CD4-positive, alpha-beta T cell (primary cell): ENCODE results near the gene RBMX2. TPM values are rescaled to one million over a fixed set of nuclear protein-coding genes. Genes with fewer than 3 reads are reported as not detected.
"Not testable (repeated sequence)": the region's sequence is repeated elsewhere in the genome, so short reads cannot be mapped to it uniquely, and the experiment has no call there.

Source experiments
- ATAC-seq: fragments of 200-7000 bp; cut with Tn5 transposase; one replicate; pipeline ENCODE4 v1.10.0; 2022; ENCODE audit warnings: mild to moderate bottlenecking; ENCODE audit not compliant: poor library complexity
- CTCF ChIA-PET: fragments of 350-600 bp; sonication (Branson Sonifier 250); formaldehyde crosslinking; loops from one replicate; lab custom pipeline; 2021; ENCODE audit warnings: antibody characterized with exemption, inconsistent platforms; lab: Charles Lee
- POLR2A ChIA-PET: fragments of 350-600 bp; sonication (Branson Sonifier 250); formaldehyde crosslinking; loops from one replicate; lab custom pipeline; 2021; ENCODE audit warnings: antibody characterized with exemption, inconsistent platforms; lab: Charles Lee
- DNase-seq, 14 experiments: peaks; one replicate each; pipeline ENCODE4 v3.0.0-alpha.2; 2013 to 2020; ENCODE audit warnings: mixed read lengths in 2 of 14
- H3K27ac ChIP-seq, 2 donors: one replicate each; pipeline versions ENCODE4 v1.5.1 to v1.7.0; 2013; ENCODE audit warnings: low read length in 2 of 2, low read depth in 1 of 2, mild to moderate bottlenecking in 1 of 2
- H3K27me3 ChIP-seq, 2 experiments: 1 replicate in 1 of 2; 2 replicates in 1 of 2; pipeline versions ENCODE4 v1.6.1 to v1.7.0; 2013; ENCODE audit warnings: low read length in 2 of 2, control low read depth in 1 of 2, mild to moderate bottlenecking in 1 of 2, moderate library complexity in 1 of 2; ENCODE audit not compliant: insufficient read depth in 2 of 2, control insufficient read depth in 1 of 2
- H3K36me3 ChIP-seq: one replicate; pipeline ENCODE4 v1.6.1; 2013; ENCODE audit warnings: low read length, control low read depth; ENCODE audit not compliant: insufficient read depth
- H3K4me1 ChIP-seq: one replicate; pipeline ENCODE4 v1.6.1; 2013; ENCODE audit warnings: low read length, control low read depth; ENCODE audit not compliant: insufficient read depth
- H3K4me3 ChIP-seq: one replicate; pipeline ENCODE4 v1.5.1; 2013; ENCODE audit warnings: mild to moderate bottlenecking, low read length, moderate library complexity
- H3K9me3 ChIP-seq, 2 experiments: 1 replicate in 1 of 2; 2 replicates in 1 of 2; pipeline versions ENCODE4 v1.6.1 to v1.7.0; 2013; ENCODE audit warnings: low read length in 2 of 2, mild to moderate bottlenecking in 2 of 2, control low read depth in 1 of 2, moderate library complexity in 1 of 2; ENCODE audit not compliant: control insufficient read depth in 1 of 2, insufficient read depth in 1 of 2
- H3K27ac Mint-ChIP-seq: one replicate; pipeline ENCODE4 v1.8.0; 2020; ENCODE audit warnings: mixed read lengths
- H3K27me3 Mint-ChIP-seq: one replicate; pipeline ENCODE4 v1.8.0; 2021; ENCODE audit warnings: mixed read lengths
- H3K36me3 Mint-ChIP-seq: one replicate; pipeline ENCODE4 v1.8.0; 2021; ENCODE audit warnings: low read depth, mixed read lengths
- H3K4me1 Mint-ChIP-seq: one replicate; pipeline ENCODE4 v1.8.0; 2021; ENCODE audit warnings: low read depth, mixed read lengths
- H3K4me3 Mint-ChIP-seq: one replicate; pipeline ENCODE4 v1.8.0; 2020; ENCODE audit warnings: mild to moderate bottlenecking, mixed read lengths
- H3K9me3 Mint-ChIP-seq: one replicate; pipeline ENCODE4 v1.8.0; 2020; ENCODE audit warnings: mixed read lengths
- intact Hi-C, 2 experiments: fragments of 100-400 bp; cut with DNase I in 1 of 2; cut with micrococcal nuclease in 1 of 2; formaldehyde crosslinking; loops; one replicate each; pipeline versions ENCODE4 v1.15.1 to v1.9.0; 2023 to 2025; cut with DNase I, micrococcal nuclease
- total RNA-seq, 174 experiments: library from RNA in 2 of 174; stranded (reverse) in 2 of 174; gene quantifications; one replicate each; pipeline ENCODE4 v1.2.3 and lab custom pipeline; 2021 to 2026
- TF ChIP-seq, protein P1 (sequence below): fragments of 200-600 bp; IDR thresholded peaks from one replicate; pipeline ENCODE4 v1.8.0; 2022; ENCODE audit warnings: antibody characterized with exemption, mild to moderate bottlenecking

RBMX2 gene
- total RNA-seq, 2 experiments from 2014 or later = 20.5 to 21.5 TPM

DNA sequence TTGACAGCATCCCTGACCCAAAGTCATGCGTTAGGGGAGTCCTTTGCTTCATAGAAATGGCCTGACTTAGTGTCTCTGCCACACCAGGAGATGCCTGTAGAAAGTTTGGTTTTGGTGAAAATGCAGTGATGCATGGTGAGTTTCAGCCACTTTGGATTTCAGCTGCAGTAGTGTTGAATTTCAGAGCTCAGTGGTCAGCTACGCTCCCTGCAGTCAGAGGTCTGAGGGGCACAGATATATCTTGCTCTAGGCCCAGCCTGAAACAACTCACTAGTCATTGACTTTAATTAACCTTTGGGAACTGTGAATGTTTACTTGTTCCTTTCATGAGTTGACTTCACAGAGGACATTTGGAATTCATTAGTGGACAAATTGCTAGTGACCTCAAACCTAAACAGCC, 17.5 kb downstream of the RBMX2 start:
- ChIA-PET CTCF (no interaction called here), POLR2A (no interaction called here)
- Histone ChIP-seq H3K4me3 (no peak overlapping the region), H3K9me3 (no peaks in the 10 kb centered on the region), H3K4me1 (no peaks in the 10 kb centered on the region), H3K27me3 (no peaks in the 10 kb centered on the region), H3K27ac (no peak overlapping the region), H3K36me3 (peaks cover 2% of the 10 kb centered on the region)
- DNase-seq = no peak
- no peaks in the 10 kb centered on the region for H3K9me3 Mint-ChIP-seq
- no peak for ATAC-seq
- intact Hi-C loops = no loop called here
- no peaks in the 10 kb centered on the region for H3K27me3 Mint-ChIP-seq
- no peak overlapping the region for H3K4me3 Mint-ChIP-seq
- H3K4me1 Mint-ChIP-seq = no peaks in the 10 kb centered on the region
- TF ChIP-seq, protein P1, sequence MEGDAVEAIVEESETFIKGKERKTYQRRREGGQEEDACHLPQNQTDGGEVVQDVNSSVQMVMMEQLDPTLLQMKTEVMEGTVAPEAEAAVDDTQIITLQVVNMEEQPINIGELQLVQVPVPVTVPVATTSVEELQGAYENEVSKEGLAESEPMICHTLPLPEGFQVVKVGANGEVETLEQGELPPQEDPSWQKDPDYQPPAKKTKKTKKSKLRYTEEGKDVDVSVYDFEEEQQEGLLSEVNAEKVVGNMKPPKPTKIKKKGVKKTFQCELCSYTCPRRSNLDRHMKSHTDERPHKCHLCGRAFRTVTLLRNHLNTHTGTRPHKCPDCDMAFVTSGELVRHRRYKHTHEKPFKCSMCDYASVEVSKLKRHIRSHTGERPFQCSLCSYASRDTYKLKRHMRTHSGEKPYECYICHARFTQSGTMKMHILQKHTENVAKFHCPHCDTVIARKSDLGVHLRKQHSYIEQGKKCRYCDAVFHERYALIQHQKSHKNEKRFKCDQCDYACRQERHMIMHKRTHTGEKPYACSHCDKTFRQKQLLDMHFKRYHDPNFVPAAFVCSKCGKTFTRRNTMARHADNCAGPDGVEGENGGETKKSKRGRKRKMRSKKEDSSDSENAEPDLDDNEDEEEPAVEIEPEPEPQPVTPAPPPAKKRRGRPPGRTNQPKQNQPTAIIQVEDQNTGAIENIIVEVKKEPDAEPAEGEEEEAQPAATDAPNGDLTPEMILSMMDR = no peak
- no peak overlapping the region for H3K27ac Mint-ChIP-seq
- H3K36me3 Mint-ChIP-seq = peaks cover 4% of the 10 kb centered on the region

DNA sequence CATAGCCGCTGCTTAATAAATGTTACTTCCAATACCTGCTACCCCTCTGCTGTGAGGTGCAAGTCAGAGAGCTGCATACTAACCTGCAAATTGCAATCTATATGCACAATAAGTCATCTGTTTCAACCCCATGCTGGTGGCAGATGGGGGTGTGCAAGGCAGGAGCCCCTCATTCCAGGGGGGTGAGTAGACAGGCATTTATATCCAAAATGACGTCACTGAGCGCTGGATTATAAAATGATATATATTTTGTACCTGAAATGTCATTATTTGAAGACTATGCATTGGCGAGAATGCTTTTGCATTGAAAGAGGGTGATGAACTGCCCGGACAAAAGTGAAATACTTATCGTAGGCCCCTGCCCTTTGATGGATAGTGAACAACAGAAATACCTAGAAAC, 24.7 kb downstream of the RBMX2 start:
- Histone ChIP-seq H3K27ac (no peak overlapping the region), H3K27me3 (no peaks in the 10 kb centered on the region), H3K36me3 (no peaks in the 10 kb centered on the region), H3K9me3 (no peaks in the 10 kb centered on the region), H3K4me3 (no peak overlapping the region), H3K4me1 (no peaks in the 10 kb centered on the region)
- no peak overlapping the region for H3K4me3 Mint-ChIP-seq
- no peak for ATAC-seq
- no peak for DNase-seq
- ChIA-PET POLR2A (no interaction called here), CTCF (no interaction called here)
- intact Hi-C loops = no loop called here
- H3K36me3 Mint-ChIP-seq = no peaks in the 10 kb centered on the region
- no peaks in the 10 kb centered on the region for H3K9me3 Mint-ChIP-seq
- H3K27ac Mint-ChIP-seq = no peak overlapping the region
- TF ChIP-seq, protein P1 = no peak
- no peaks in the 10 kb centered on the region for H3K27me3 Mint-ChIP-seq
- no peaks in the 10 kb centered on the region for H3K4me1 Mint-ChIP-seq

DNA sequence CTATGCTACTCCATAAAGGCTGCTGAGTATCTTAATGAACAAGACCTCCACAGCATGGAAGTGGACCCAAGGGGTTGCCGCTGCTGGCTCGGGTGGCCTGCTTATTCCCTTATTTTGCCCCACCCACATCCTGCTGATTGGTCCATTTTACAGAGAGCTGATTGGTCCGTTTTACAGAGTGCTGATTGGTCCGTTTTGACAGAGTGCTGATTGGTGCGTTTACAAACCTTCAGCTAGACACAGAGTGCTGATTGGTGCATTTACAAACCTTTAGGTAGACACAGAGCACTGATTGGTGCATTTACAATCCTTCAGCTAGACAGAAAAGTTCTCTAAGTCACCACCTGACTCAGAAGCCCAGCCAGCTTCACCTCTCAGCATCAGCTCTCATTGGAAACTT, 27.4 kb downstream of the RBMX2 start:
- CTCF ChIA-PET, H3K27me3 Mint-ChIP-seq, H3K9me3 Mint-ChIP-seq, H3K36me3 ChIP-seq, H3K4me1 Mint-ChIP-seq, H3K27me3 ChIP-seq, DNase-seq, H3K27ac ChIP-seq, H3K9me3 ChIP-seq, POLR2A ChIA-PET, H3K4me3 Mint-ChIP-seq, H3K4me1 ChIP-seq, intact Hi-C loops, H3K36me3 Mint-ChIP-seq, H3K4me3 ChIP-seq, ATAC-seq, H3K27ac Mint-ChIP-seq: not testable (repeated sequence)

DNA sequence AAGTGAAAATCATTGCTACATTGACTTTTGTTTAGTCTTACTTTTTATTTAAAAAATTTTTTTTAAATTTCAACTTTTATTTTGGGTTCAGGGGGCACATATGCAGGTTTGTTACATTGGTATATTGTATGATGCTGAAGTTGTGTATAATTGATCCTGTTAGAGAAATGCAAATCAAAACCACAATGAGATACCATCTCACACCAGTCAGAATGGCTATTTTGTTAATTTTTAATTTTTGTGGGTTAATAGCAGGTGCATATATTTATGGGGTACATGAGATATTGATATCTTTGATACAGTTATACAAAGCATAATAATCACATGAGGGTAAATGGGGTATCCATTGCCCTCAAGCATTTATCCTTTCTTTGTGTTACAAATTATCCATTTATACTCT, 34.1 kb downstream of the RBMX2 start:
- CTCF ChIA-PET = no interaction called here

DNA sequence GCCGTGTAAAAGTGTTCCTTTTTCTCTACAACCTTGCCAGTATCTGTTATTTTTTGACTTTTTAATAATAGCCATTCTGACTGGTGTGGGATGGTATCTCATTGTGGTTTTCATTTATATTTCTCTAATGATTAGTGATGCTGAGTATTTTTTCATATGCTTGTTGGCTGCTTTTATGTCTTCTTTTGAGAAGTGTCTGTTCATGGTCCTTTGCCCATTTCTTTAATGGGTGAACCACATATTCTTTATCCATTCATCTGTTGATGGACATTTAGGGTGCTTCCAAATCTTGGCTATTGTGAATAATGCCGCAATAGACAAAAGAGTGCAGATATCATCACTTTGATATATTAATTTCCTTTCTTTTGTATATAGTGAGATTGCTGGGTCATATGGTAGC, 36.2 kb downstream of the RBMX2 start:
- CTCF ChIA-PET, H3K36me3 ChIP-seq, H3K9me3 ChIP-seq, intact Hi-C loops, H3K27me3 ChIP-seq, H3K4me1 Mint-ChIP-seq, POLR2A ChIA-PET, H3K36me3 Mint-ChIP-seq, H3K4me3 Mint-ChIP-seq, H3K9me3 Mint-ChIP-seq, H3K4me1 ChIP-seq, H3K27ac Mint-ChIP-seq, H3K27ac ChIP-seq, H3K27me3 Mint-ChIP-seq, DNase-seq, ATAC-seq, H3K4me3 ChIP-seq: not testable (repeated sequence)

More for the DNA sequence above, 34.1 kb downstream of the RBMX2 start:
- intact Hi-C loops = no loop called here
- Histone ChIP-seq H3K9me3 (no peaks in the 10 kb centered on the region), H3K4me1 (no peaks in the 10 kb centered on the region), H3K36me3 (no peaks in the 10 kb centered on the region), H3K27me3 (no peaks in the 10 kb centered on the region), H3K27ac (no peak overlapping the region), H3K4me3 (no peak overlapping the region)
- ATAC-seq (no peak), DNase-seq (no peak)
- Mint-ChIP-seq H3K4me3 (no peak overlapping the region), H3K36me3 (no peaks in the 10 kb centered on the region), H3K4me1 (no peaks in the 10 kb centered on the region), H3K27ac (no peak overlapping the region), H3K9me3 (peaks cover 3% of the 10 kb centered on the region), H3K27me3 (no peaks in the 10 kb centered on the region)
- TF ChIP-seq, protein P1 = no peak
- POLR2A ChIA-PET = no interaction called here
